ENCODE data around the gene CDCA5. TPM values are rescaled to one million over a fixed set of nuclear protein-coding genes. Genes with fewer than 3 reads are reported as not detected.

The CDCA5 gene
- total RNA-seq, 1 donor from 2014 or later = 14.8 TPM

DNA sequence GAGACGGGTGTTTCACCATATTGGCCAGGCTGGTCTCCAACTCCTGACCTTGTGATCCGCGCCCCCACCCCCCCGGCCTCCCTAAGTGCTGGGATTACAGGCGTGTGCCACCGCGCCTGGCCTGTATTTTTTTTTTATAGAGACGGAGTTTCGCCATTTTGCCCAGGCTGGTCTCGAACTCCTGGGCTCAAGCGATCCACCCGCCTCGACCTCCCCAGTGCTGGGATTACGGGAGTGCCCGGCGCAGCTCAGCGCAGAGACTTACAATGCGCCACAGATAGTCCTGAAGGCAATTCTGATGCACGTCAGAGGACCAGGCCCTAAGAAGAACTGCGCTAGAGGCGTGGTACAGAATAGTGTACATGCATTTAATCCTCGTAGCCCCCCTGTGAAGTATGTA is 11.6 kb upstream of the CDCA5 start:
- peak overlapping the region; percentile 88 for H3K4me3 Mint-ChIP-seq (ENCODE audit: unreplicated experiment)
- H3K9me3 Mint-ChIP-seq (ENCODE audit: unreplicated experiment) = no peaks in the 10 kb centered on the region
- DNase-seq (ENCODE audit: low spot score) = no peak
- H3K27ac Mint-ChIP-seq (ENCODE audit: unreplicated experiment) = peak overlapping the region; percentile 96
- H3K36me3 Mint-ChIP-seq (ENCODE audit: low read depth, unreplicated experiment) = no peaks in the 10 kb centered on the region
- peaks cover 5% of the 10 kb centered on the region for H3K4me1 Mint-ChIP-seq (ENCODE audit: unreplicated experiment)
- peaks cover 6% of the 10 kb centered on the region for H3K27me3 Mint-ChIP-seq (ENCODE audit: unreplicated experiment)
- TF ChIP-seq, protein P1, sequence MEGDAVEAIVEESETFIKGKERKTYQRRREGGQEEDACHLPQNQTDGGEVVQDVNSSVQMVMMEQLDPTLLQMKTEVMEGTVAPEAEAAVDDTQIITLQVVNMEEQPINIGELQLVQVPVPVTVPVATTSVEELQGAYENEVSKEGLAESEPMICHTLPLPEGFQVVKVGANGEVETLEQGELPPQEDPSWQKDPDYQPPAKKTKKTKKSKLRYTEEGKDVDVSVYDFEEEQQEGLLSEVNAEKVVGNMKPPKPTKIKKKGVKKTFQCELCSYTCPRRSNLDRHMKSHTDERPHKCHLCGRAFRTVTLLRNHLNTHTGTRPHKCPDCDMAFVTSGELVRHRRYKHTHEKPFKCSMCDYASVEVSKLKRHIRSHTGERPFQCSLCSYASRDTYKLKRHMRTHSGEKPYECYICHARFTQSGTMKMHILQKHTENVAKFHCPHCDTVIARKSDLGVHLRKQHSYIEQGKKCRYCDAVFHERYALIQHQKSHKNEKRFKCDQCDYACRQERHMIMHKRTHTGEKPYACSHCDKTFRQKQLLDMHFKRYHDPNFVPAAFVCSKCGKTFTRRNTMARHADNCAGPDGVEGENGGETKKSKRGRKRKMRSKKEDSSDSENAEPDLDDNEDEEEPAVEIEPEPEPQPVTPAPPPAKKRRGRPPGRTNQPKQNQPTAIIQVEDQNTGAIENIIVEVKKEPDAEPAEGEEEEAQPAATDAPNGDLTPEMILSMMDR (IDR thresholded peaks at IDR 0.05; ENCODE audit: unreplicated experiment) = no peak

DNA sequence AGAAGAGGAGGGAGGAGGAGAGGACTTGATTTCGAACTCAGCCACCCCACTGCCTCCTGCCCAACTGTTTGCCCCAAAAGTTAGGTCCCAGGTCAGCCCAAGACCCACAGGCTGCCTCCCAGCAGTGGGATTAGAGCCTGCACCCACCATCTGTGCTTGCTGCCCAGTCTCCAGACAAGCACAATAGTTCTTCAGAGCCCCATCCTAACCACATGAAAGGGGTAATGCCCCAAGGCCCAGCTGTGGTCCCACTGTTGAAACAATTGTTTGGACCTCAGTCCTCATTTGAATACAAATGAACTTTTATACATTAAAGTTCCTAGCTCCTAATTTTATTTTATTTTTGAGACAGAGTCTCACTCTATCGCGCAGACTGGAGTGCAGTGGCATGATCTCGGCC is 6.8 kb upstream of the CDCA5 start:
- DNase-seq (ENCODE audit: low spot score) = no peak
- Mint-ChIP-seq H3K4me3 (ENCODE audit: unreplicated experiment) (no peak overlapping the region), H3K36me3 (ENCODE audit: low read depth, unreplicated experiment) (peaks cover 8% of the 10 kb centered on the region), H3K9me3 (ENCODE audit: unreplicated experiment) (no peaks in the 10 kb centered on the region), H3K4me1 (ENCODE audit: unreplicated experiment) (peaks cover 2% of the 10 kb centered on the region), H3K27ac (ENCODE audit: unreplicated experiment) (no peak overlapping the region), H3K27me3 (ENCODE audit: unreplicated experiment) (peaks cover 5% of the 10 kb centered on the region)
- TF ChIP-seq, protein P1 (IDR thresholded peaks at IDR 0.05; ENCODE audit: unreplicated experiment) = no peak

DNA sequence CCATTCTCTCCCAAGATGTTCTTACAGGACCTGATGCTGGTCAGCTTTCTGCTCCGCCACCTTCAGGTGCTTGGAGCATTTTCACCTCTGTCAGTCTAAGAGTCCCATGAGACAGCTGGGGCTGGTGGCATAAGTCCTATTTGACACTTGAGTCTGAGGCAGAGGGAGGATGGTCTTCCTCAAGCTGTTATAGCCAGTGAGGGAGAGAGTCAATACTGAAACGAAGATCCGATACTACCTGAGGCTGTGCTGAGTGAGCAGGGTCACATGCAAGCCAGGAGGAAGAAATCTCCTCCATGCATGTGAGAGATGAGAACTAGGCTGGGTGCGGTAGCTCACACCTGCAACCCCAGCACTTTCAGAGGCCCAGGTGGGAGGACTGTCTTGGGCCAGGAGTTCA is 5.8 kb upstream of the CDCA5 start:
- TF ChIP-seq, protein P1 (IDR thresholded peaks at IDR 0.05; ENCODE audit: unreplicated experiment) = no peak
- DNase-seq (ENCODE audit: low spot score) = no peak
- Mint-ChIP-seq H3K27ac (ENCODE audit: unreplicated experiment) (no peak overlapping the region), H3K9me3 (ENCODE audit: unreplicated experiment) (no peaks in the 10 kb centered on the region), H3K27me3 (ENCODE audit: unreplicated experiment) (peaks cover 5% of the 10 kb centered on the region), H3K4me1 (ENCODE audit: unreplicated experiment) (peaks cover 6% of the 10 kb centered on the region), H3K36me3 (ENCODE audit: low read depth, unreplicated experiment) (peaks cover 10% of the 10 kb centered on the region), H3K4me3 (ENCODE audit: unreplicated experiment) (no peak overlapping the region)

DNA sequence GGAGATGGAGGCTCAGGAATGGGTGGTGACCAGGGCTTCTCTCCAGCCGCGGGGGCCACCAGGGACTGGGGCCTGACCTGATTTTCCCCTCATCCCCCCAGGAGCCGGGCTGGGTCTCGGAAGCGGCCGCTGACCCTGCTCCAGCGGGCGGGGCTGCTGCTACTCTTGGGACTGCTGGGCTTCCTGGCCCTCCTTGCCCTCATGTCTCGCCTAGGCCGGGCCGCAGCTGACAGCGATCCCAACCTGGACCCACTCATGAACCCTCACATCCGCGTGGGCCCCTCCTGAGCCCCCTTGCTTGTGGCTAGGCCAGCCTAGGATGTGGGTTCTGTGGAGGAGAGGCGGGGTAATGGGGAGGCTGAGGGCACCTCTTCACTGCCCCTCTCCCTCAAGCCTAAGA is 4.0 kb upstream of the CDCA5 start:
- Mint-ChIP-seq H3K27ac (ENCODE audit: unreplicated experiment) (no peak overlapping the region), H3K9me3 (ENCODE audit: unreplicated experiment) (no peaks in the 10 kb centered on the region), H3K4me3 (ENCODE audit: unreplicated experiment) (no peak overlapping the region), H3K4me1 (ENCODE audit: unreplicated experiment) (peaks cover 15% of the 10 kb centered on the region), H3K27me3 (ENCODE audit: unreplicated experiment) (peaks cover 8% of the 10 kb centered on the region), H3K36me3 (ENCODE audit: low read depth, unreplicated experiment) (peaks cover 10% of the 10 kb centered on the region)
- no peak for DNase-seq (ENCODE audit: low spot score)
- TF ChIP-seq, protein P1 (IDR thresholded peaks at IDR 0.05; ENCODE audit: unreplicated experiment) = no peak

DNA sequence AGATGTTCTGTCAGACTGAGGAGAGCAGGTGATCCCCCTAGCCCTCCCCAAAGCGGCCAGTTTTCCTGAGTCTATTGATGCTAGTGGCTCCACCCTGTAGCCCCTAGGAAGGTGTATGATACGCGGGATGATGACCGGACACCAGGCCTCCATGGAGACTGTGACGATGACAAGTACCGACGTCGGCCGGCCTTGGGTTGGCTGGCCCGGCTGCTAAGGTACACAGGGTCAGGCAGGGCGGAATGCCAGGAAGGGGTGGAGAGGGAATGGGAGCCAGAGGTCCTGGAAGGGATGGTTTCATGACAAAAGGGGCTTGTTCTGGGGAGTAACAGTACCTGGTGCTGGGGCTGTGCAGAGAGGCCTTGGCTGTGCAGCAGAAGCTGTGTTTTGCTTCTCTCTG is 3.4 kb upstream of the CDCA5 start:
- Mint-ChIP-seq H3K4me3 (ENCODE audit: unreplicated experiment) (no peak overlapping the region), H3K9me3 (ENCODE audit: unreplicated experiment) (no peaks in the 10 kb centered on the region), H3K27me3 (ENCODE audit: unreplicated experiment) (peaks cover 8% of the 10 kb centered on the region), H3K36me3 (ENCODE audit: low read depth, unreplicated experiment) (peaks cover 10% of the 10 kb centered on the region), H3K27ac (ENCODE audit: unreplicated experiment) (no peak overlapping the region), H3K4me1 (ENCODE audit: unreplicated experiment) (peaks cover 16% of the 10 kb centered on the region)
- TF ChIP-seq, protein P1 (IDR thresholded peaks at IDR 0.05; ENCODE audit: unreplicated experiment) = no peak
- DNase-seq (ENCODE audit: low spot score) = no peak
